Measurements from ENCODE around the gene CLCNKA. TPM values are rescaled to one million over a fixed set of nuclear protein-coding genes. Genes with fewer than 3 reads are reported as not detected.

The CLCNKA gene
- total RNA-seq, 1 experiment from 2014 or later = 1.0 TPM

- H4K20me1 ChIP-seq (ENCODE audit: insufficient read depth) = no peaks in the 10 kb centered on the region
- no peaks in the 10 kb centered on the region for H3K27me3 ChIP-seq (ENCODE audit: insufficient read depth, low read depth)
- intact Hi-C loops (cut with micrococcal nuclease; ENCODE audit: unreplicated experiment) = no loop called here
- H3K4me1 ChIP-seq (replicated peaks; ENCODE audit: insufficient read depth) = no peaks in the 10 kb centered on the region; the same call in none of the 2 replicates
- no peak overlapping the region for H2AFZ ChIP-seq
- H3F3A ChIP-seq (ENCODE audit: insufficient read depth, low read depth) = no peaks in the 10 kb centered on the region
- POLR2A ChIA-PET (ENCODE audit: unreplicated experiment) = no interaction called here
- BruUV-seq (replicated peaks) = no TSS peak
- no peak for TF ChIP-seq CTCF (conservative IDR thresholded peaks at IDR 0.05)
- no peak for TF ChIP-seq EZH2 (IDR thresholded peaks at IDR 0.05; ENCODE audit: low read depth)
- DNase-seq = no peak
- H3K9me2 ChIP-seq (ENCODE audit: insufficient read depth) = no peaks in the 10 kb centered on the region
- H3K4me2 ChIP-seq = no peak overlapping the region
- no peaks in the 10 kb centered on the region for H3K9me3 ChIP-seq (ENCODE audit: insufficient read depth, low read depth)
- no peaks in the 10 kb centered on the region for H3K79me2 ChIP-seq (ENCODE audit: low read depth)
- H3K27ac ChIP-seq = no peak overlapping the region
- CTCF ChIA-PET = no interaction called here
- H3K36me3 ChIP-seq (ENCODE audit: low read depth) = no peaks in the 10 kb centered on the region
- H3K4me3 ChIP-seq = no peak overlapping the region
These were observed 40.2 kb upstream of the CLCNKA start for GRCh38 chr1:15981679-15982078.

DNA sequence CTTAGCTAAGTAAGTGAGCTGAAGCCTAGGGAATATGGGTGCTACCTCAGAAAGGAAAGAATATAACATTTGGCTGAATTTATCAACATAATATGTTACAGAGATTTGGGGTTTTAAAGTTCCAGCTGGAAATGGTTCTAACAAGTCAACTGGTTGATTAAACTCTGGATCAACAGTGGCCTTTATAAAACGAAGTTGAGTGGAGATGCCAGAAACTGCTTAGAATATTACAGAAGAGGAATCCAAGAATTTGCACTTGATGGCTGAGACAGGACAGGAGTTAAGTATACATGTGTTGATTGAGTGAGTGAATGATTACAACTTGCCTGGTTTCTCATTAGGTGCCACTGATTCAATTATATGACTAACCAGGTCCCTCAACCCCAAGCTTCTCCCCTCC lies 38.6 kb upstream of the CLCNKA start:
- no peak for DNase-seq
- no peaks in the 10 kb centered on the region for H3K79me2 ChIP-seq (ENCODE audit: low read depth)
- POLR2A ChIA-PET (ENCODE audit: unreplicated experiment) = no interaction called here
- no peaks in the 10 kb centered on the region for H4K20me1 ChIP-seq (ENCODE audit: insufficient read depth)
- no peaks in the 10 kb centered on the region for H3F3A ChIP-seq (ENCODE audit: insufficient read depth, low read depth)
- H3K27me3 ChIP-seq (ENCODE audit: insufficient read depth, low read depth) = no peaks in the 10 kb centered on the region
- no peak overlapping the region for H2AFZ ChIP-seq
- intact Hi-C loops (cut with micrococcal nuclease; ENCODE audit: unreplicated experiment) = no loop called here
- CTCF ChIA-PET = no interaction called here
- H3K27ac ChIP-seq = no peak overlapping the region
- H3K4me1 ChIP-seq (replicated peaks; ENCODE audit: insufficient read depth) = no peaks in the 10 kb centered on the region; the same call in 1 of the 2 replicates
- H3K36me3 ChIP-seq (ENCODE audit: low read depth) = no peaks in the 10 kb centered on the region
- H3K9me2 ChIP-seq (ENCODE audit: insufficient read depth) = no peaks in the 10 kb centered on the region
- no peak overlapping the region for H3K4me3 ChIP-seq
- no peak for TF ChIP-seq EZH2 (IDR thresholded peaks at IDR 0.05; ENCODE audit: low read depth)
- no peak for TF ChIP-seq CTCF (conservative IDR thresholded peaks at IDR 0.05)
- no peaks in the 10 kb centered on the region for H3K9me3 ChIP-seq (ENCODE audit: insufficient read depth, low read depth)
- no TSS peak for BruUV-seq (replicated peaks)
- no peak overlapping the region for H3K4me2 ChIP-seq

DNA sequence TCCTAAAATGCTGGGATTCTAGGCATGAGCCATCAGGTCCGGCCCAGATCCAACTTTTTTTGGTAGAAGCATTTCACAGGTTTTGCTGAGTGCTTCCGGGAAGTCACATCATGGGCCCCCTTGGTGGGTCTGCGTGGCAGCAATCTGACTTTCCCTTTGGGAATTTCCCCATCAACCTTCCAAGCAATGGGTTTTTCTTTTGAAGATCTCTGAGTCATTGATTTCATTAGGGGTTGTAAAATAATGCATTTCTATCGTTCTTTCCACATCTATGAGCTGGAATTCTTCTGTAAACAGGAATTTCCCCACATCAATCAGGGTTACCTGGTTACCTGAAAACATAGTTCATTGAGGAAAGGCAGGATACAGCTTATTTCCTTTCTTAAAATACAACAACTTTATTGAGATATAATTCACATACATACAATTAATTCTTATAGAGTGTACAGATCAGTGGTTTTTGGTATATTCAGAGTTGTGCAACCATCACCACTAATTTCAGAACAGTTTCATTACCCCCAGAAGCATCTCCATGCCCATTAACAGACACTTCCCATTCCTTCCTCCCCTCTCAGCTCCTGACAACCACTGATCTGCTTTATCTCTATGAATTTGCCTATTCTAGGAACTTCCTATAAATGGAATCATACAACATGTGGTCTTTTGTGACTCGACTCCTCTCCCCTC lies 36.1 kb upstream of the CLCNKA start:
- H3K4me2 ChIP-seq = no peak overlapping the region
- H3K79me2 ChIP-seq (ENCODE audit: low read depth) = no peaks in the 10 kb centered on the region
- no peaks in the 10 kb centered on the region for H3K4me1 ChIP-seq (replicated peaks; ENCODE audit: insufficient read depth)
- no peaks in the 10 kb centered on the region for H3K36me3 ChIP-seq (ENCODE audit: low read depth)
- H3K4me3 ChIP-seq = no peak overlapping the region
- intact Hi-C loops (cut with micrococcal nuclease; ENCODE audit: unreplicated experiment) = no loop called here
- TF ChIP-seq CTCF (conservative IDR thresholded peaks at IDR 0.05) (no peak), EZH2 (IDR thresholded peaks at IDR 0.05; ENCODE audit: low read depth) (no peak)
- H3F3A ChIP-seq (ENCODE audit: insufficient read depth, low read depth) = no peaks in the 10 kb centered on the region
- H3K27me3 ChIP-seq (ENCODE audit: insufficient read depth, low read depth) = no peaks in the 10 kb centered on the region
- DNase-seq = peak in 1 of 2 experiments; percentile 71
- no peaks in the 10 kb centered on the region for H3K9me3 ChIP-seq (ENCODE audit: insufficient read depth, low read depth)
- no peaks in the 10 kb centered on the region for H3K9me2 ChIP-seq (ENCODE audit: insufficient read depth)
- no peaks in the 10 kb centered on the region for H4K20me1 ChIP-seq (ENCODE audit: insufficient read depth)
- BruUV-seq (replicated peaks) = no TSS peak
- CTCF ChIA-PET = interaction anchor here (0.6 kb wide), 1 partner anchor 10 kb away, joined by 16 read pairs; no protein-coding TSS in a partner anchor
- POLR2A ChIA-PET (ENCODE audit: unreplicated experiment) = no interaction called here
- no peak overlapping the region for H2AFZ ChIP-seq
- no peak overlapping the region for H3K27ac ChIP-seq
